Measurements from ENCODE around the gene LAT.
A peak's percentile ranks its signal among the peaks of the same experiment; 100 is the strongest.

Gene LAT

DNA sequence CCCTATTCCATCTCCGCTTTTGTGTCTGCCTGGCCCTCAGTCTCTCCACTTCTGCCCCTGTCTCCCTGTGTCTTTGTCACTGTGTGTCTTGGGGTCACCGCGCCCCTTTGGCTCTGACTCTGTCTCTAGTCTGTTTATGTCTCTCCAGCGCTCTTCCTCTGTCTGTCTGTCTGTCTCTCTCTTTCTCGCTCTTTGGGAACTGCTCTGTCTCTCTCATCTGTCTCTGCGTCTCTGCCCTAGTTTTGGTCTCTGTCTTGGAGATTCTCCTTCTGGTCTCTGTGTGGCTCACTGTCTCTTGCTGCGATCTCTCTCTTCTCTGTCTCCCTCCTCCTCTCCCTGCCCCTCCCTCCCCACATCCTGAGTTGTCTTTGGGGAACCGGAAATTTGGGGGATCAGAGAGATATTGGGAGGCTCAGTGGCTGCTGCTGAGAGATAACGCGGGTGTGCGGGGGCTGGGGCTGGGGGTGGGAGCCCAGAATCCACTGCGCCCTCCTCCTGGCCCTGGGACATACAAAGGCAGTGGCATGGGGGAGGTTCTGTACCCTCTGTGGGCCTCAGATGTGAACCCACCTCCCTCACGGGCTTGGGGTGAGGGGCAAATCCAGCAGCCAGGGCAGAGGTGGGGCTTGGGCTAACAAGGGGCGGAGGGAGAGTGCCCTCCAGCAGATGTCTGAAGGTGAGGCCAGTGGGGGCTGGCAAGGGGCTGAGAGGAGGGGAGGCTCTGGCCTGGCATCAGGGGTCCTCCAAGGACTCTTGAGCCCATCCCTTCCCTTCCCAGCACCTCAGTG lies 24.4 kb downstream of the LAT start:
- DNase-seq, result peak in 1 of 2 donors; percentile 34

DNA sequence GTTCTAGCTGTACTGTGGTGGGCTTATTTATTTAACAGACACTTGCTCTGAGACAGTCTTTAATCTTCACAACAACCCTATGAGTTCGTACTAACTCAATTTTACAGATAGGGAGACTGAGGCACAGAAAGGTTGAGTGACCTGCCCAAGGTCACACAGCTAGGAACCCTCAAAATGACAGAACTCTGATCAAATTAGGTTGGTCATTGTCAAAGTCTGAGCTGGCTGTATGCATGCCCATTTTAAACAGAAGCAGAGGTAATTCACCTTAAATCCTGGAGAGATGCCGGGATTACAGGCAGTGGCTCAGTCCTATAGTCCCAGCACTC lies 24.9 kb downstream of the LAT start:
- DNase-seq, result no peak

DNA sequence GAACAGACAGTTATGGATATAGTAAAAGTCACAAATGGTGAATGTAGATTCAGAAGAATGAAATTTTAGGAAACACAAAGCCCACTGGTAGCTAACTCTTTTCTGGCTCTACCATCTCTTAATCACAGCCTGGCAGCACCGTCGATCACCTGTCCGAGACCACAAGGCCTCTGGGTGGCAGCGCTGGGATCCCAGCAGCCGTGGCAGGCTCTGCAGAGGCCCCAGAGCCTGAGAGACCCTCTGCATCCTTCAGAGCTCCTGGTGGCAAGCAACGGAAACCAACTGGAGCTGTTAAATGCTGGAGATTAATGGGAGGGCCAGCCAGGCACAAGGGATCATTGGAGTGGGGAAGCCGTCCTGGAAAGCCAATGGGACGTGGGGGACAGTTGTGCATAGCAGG lies 26.3 kb downstream of the LAT start:
- DNase-seq, result no peak

- no peak for DNase-seq
Measured at GRCh38 chr16:29011851-29012250, 27.0 kb downstream of the LAT start.

- peak in 1 of 2 donors; percentile 48 for DNase-seq
Measured at GRCh38 chr16:29012913-29013553, 28.2 kb downstream of the LAT start.

- DNase-seq, result no peak
Measured at GRCh38 chr16:29014561-29015069, 29.8 kb downstream of the LAT start.

DNA sequence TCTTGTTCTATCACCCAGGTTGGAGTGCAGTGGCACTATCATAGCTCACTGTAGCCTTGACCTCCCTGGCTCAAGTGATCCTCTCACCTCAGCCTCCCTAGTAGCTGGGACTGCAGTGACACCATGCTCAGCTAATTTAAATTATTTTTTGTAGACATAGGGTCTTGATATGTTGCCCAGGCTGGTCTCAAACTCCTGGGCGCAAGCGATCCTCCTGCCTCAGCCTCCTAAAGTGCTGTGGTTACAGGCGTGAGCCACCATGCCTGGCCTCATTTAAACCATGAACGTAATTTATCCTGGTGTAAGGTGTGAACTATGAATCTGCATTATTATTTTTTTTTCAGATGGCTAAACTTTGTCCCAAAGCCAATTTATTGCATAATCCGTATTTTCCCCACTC lies 37.3 kb downstream of the LAT start:
- no peak for DNase-seq

GRCh38 chr16:29023279-29024277 lies 38.7 kb downstream of the LAT start:
- DNase-seq, result no peak

DNA sequence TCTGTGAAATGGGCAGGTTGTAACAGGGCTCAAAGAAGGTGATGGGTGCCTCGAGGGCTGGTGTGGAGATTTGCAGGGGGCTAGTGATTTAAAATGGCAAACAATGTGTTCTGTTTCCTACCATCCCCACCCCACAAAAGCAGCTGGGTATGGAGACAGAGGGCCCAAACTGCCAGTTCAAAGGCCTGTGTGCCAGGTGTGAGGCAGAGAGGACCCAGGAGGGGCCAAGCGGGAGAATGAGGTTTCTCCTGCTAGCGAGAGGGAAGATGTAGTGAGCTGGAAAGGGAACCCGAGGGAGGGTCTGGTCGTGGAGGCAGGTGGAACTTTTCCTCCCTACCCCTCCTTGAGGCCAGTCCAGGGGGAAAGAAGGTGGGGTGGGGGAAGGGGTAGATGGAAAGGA lies 39.4 kb downstream of the LAT start:
- DNase-seq, result no peak

DNA sequence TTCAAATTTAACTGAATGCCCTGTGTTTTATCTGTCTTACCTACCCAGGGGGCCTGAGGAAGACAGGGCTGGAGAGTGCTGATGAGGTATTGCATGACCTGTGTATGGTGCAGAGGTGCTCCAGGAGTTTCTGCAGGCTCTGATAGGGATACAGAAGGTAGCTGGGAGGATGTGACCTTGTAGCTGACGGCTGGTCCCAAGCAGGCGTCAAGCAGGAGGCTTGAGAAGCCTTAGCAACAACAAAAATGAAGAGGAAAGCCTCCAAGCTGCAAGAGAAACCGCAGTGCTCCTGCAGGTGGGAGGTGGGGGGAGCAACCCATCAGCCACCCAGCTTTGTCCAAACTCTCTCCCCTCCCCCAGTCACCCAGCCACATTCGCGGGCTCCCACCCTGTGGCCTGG lies 40.4 kb downstream of the LAT start:
- DNase-seq, result no peak

DNA sequence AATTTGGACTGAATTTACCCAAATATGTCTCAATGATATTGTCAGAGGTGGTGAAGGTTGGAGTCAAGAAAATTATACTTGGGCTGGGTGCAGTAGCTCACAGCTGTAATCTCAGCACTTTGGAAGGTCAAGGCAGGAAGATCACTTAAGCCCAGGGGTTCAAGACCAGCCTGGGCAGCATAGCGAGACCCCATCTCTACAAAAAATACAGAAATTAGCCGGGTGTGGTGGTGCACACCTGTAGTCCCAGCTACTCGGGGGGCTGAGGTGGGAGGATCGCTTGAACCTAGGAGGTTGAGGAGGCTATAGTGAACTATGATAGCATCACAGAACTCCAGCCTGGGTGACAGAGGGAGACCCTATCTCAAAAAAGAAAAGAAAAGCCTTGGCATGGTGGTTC lies 40.9 kb downstream of the LAT start:
- DNase-seq, result no peak

GRCh38 chr16:29028457-29029167 lies 43.8 kb downstream of the LAT start:
- no peak for DNase-seq

DNA sequence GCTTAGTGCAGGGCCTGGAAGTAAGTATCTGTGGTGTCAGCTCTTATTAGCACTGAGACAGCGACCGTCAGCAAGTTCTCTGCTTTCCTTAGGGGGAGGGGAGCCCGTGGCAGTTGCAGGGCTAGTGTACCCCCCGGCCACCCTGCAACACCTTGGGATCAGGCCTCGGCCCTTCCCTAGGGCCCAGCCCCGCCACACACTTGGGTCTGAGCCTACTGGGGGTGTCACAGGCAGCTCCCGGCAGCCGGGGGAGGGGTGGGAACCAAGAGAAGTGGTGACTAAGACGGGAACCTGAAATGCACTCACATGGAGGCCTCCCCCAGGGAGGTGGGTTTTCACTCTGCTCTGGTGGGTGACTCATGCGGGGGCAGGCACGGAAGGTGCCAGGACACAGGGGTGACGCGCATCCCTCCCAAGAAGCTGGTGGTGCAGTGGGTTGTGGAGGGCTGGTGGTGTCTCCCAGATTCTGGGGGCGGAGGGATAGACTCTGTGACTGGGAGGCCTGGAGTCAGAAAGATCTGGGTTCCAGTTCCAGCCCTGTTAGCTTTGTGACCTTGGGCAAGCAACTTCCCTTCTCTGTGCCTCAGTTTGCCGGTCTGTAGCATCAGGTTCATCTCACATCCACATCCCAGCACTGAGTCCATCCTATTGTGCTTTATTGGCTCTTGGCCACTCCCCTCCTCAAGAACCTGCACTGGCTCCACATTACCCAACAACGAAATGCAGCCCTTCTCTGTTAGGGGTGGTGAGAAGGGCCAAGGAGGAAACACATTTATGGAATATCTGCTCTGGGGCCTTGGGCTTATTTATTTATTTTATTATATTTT lies 44.5 kb downstream of the LAT start:
- DNase-seq, result peak; percentile 37 to 45

GRCh38 chr16:29030086-29030840 lies 45.4 kb downstream of the LAT start:
- no peak for DNase-seq
